IMR-90 (cell line): Measurements from ENCODE around the gene PCSK5.

ENCODE experiments used
- BHLHE40 ChIP-seq: fragments of 150-350 bp; IDR thresholded peaks from 2 replicates; pipeline ENCODE4 v1.6.1; 2016; ENCODE audit warnings: mild to moderate bottlenecking, low read depth, low read length
- CEBPB ChIP-seq: IDR thresholded peaks from 2 replicates; pipeline ENCODE4 v1.6.1; 2012; ENCODE audit warnings: low read depth, low read length, improper control_type of control experiment
- CHD1 ChIP-seq: IDR thresholded peaks from 2 replicates; pipeline ENCODE4 v1.6.1; 2012; ENCODE audit warnings: low read depth, low read length, improper control_type of control experiment
- CTCF ChIP-seq: conservative IDR thresholded peaks from 2 replicates; pipeline ENCODE4 v1.5.1; 2012; ENCODE audit warnings: mild to moderate bottlenecking, low read depth, low read length, improper control_type of control experiment
- ELK1 ChIP-seq: fragments of 150-350 bp; IDR thresholded peaks from 2 replicates; pipeline ENCODE4 v1.6.1; 2016; ENCODE audit warnings: low read depth, mild to moderate bottlenecking, low read length, moderate library complexity, borderline replicate concordance
- FOS ChIP-seq: fragments of 150-350 bp; IDR thresholded peaks from 2 replicates; pipeline ENCODE4 v1.6.1; 2016; ENCODE audit warnings: low read depth, low read length
- MAFK ChIP-seq: IDR thresholded peaks from 2 replicates; pipeline ENCODE4 v1.6.1; 2012; ENCODE audit warnings: low read depth, low read length, improper control_type of control experiment
- MAZ ChIP-seq: IDR thresholded peaks from 2 replicates; pipeline ENCODE4 v1.6.1; 2012; ENCODE audit warnings: low read depth, mild to moderate bottlenecking, low read length, improper control_type of control experiment, moderate library complexity, borderline replicate concordance
- MXI1 ChIP-seq: IDR thresholded peaks from 2 replicates; pipeline ENCODE4 v1.6.1; 2012; ENCODE audit warnings: low read depth, mild to moderate bottlenecking, low read length, moderate library complexity, borderline replicate concordance
- POLR2A ChIP-seq: IDR thresholded peaks from 2 replicates; pipeline ENCODE4 v1.6.1; 2012; ENCODE audit warnings: mild to moderate bottlenecking, low read depth, low read length
- RAD21 ChIP-seq: IDR thresholded peaks from 2 replicates; pipeline ENCODE4 v1.6.1; 2012; ENCODE audit warnings: low read length, improper control_type of control experiment
- RCOR1 ChIP-seq: IDR thresholded peaks from 2 replicates; pipeline ENCODE4 v1.6.1; 2012; ENCODE audit warnings: mild to moderate bottlenecking, low read length, improper control_type of control experiment; ENCODE audit not compliant: insufficient replicate concordance
- SMC3 ChIP-seq: fragments of 150-350 bp; IDR thresholded peaks from 2 replicates; pipeline ENCODE4 v1.6.1; 2016; ENCODE audit warnings: low read depth, mild to moderate bottlenecking, antibody characterized with exemption, low read length, moderate library complexity
- USF2 ChIP-seq: fragments of 150-350 bp; IDR thresholded peaks from 2 replicates; pipeline ENCODE4 v1.6.1; 2017; ENCODE audit warnings: mild to moderate bottlenecking, antibody characterized with exemption, low read length, low read depth

- TF ChIP-seq BHLHE40: no peak
- peak; percentile 66 for TF ChIP-seq CTCF
- TF ChIP-seq MXI1: no peak
- TF ChIP-seq SMC3: peak; percentile 66
- peak; percentile 48 for TF ChIP-seq RAD21
- TF ChIP-seq POLR2A: no peak
- TF ChIP-seq USF2: no peak
- TF ChIP-seq RCOR1: no peak
- no peak for TF ChIP-seq CEBPB
- no peak for TF ChIP-seq ELK1
- no peak for TF ChIP-seq MAZ
- TF ChIP-seq MAFK: no peak
- no peak for TF ChIP-seq FOS
- no peak for TF ChIP-seq CHD1
These were observed 24.1 kb upstream of the PCSK5 start for GRCh38 chr9:75866273-75866871.
